ENCODE data around the gene IER5L.

Gene IER5L

GRCh38 chr9:129204840-129205239, 26.8 kb upstream of the IER5L start:
- Histone ChIP-seq H3K4me1 (ENCODE audit: low read length) (peaks cover 5% of the 10 kb centered on the region; the same call in 1 of the 2 replicates), H3K36me3 (replicated peaks; ENCODE audit: insufficient read depth, low read length) (no peaks in the 10 kb centered on the region), H3K4me2 (ENCODE audit: low read depth, low read length) (no peak overlapping the region), H3K27me3 (replicated peaks; ENCODE audit: insufficient read depth, low read length) (no peaks in the 10 kb centered on the region), H3K79me2 (ENCODE audit: low read length) (no peaks in the 10 kb centered on the region), H2AFZ (ENCODE audit: low read length) (no peak overlapping the region), H3K9ac (ENCODE audit: low read length) (no peak overlapping the region), H3K27ac (ENCODE audit: low read length) (no peak overlapping the region), H3F3A (ENCODE audit: insufficient read depth, low read length) (peaks cover 2% of the 10 kb centered on the region; the same call in 1 of the 2 replicates), H3K9me2 (replicated peaks; ENCODE audit: insufficient read depth, low read length) (no peaks in the 10 kb centered on the region), H3K4me3 (ENCODE audit: low read length) (no peak overlapping the region), H3K9me3 (replicated peaks; ENCODE audit: insufficient read depth, low read length) (no peaks in the 10 kb centered on the region), H4K20me1 (ENCODE audit: insufficient read depth, low read length) (no peaks in the 10 kb centered on the region)
- DNase-seq = no peak
- TF ChIP-seq EZH2phosphoT487 (IDR thresholded peaks at IDR 0.05; ENCODE audit: low read length) (no peak), EZH2 (optimal IDR thresholded peaks at IDR 0.05; ENCODE audit: low read depth, low read length) (no peak), CTCF (IDR thresholded peaks at IDR 0.05; ENCODE audit: low read length) (no peak)

- H3K9ac ChIP-seq (ENCODE audit: low read length) = no peak overlapping the region
- H3K9me3 ChIP-seq (replicated peaks; ENCODE audit: insufficient read depth, low read length) = no peaks in the 10 kb centered on the region
- no peak overlapping the region for H2AFZ ChIP-seq (ENCODE audit: low read length)
- no peak for TF ChIP-seq CTCF (IDR thresholded peaks at IDR 0.05; ENCODE audit: low read length)
- no peak for TF ChIP-seq EZH2 (optimal IDR thresholded peaks at IDR 0.05; ENCODE audit: low read depth, low read length)
- no peak for TF ChIP-seq EZH2phosphoT487 (IDR thresholded peaks at IDR 0.05; ENCODE audit: low read length)
- H3F3A ChIP-seq (ENCODE audit: insufficient read depth, low read length) = peaks cover 2% of the 10 kb centered on the region; the same call in 1 of the 2 replicates
- H3K79me2 ChIP-seq (ENCODE audit: low read length) = no peaks in the 10 kb centered on the region
- no peaks in the 10 kb centered on the region for H4K20me1 ChIP-seq (ENCODE audit: insufficient read depth, low read length)
- H3K4me2 ChIP-seq (ENCODE audit: low read depth, low read length) = peak overlapping the region; percentile 83; the same call in 1 of the 2 replicates
- no peaks in the 10 kb centered on the region for H3K36me3 ChIP-seq (replicated peaks; ENCODE audit: insufficient read depth, low read length)
- H3K4me3 ChIP-seq (ENCODE audit: low read length) = no peak overlapping the region; the same call in 1 of the 2 replicates
- H3K27me3 ChIP-seq (replicated peaks; ENCODE audit: insufficient read depth, low read length) = no peaks in the 10 kb centered on the region
- no peak for DNase-seq
- H3K9me2 ChIP-seq (replicated peaks; ENCODE audit: insufficient read depth, low read length) = no peaks in the 10 kb centered on the region
- no peak overlapping the region for H3K27ac ChIP-seq (ENCODE audit: low read length)
- H3K4me1 ChIP-seq (ENCODE audit: low read length) = peaks cover 5% of the 10 kb centered on the region; the same call in 1 of the 2 replicates
Observed at GRCh38 chr9:129203556-129203909, 25.5 kb upstream of the IER5L start.

GRCh38 chr9:129202613-129203555, 24.8 kb upstream of the IER5L start:
- no peaks in the 10 kb centered on the region for H3K79me2 ChIP-seq (ENCODE audit: low read length)
- no peak overlapping the region for H3K27ac ChIP-seq (ENCODE audit: low read length)
- H2AFZ ChIP-seq (ENCODE audit: low read length) = peak overlapping the region; percentile 93
- H3K4me3 ChIP-seq (ENCODE audit: low read length) = peak overlapping the region; percentile 71
- H3K9ac ChIP-seq (ENCODE audit: low read length) = peak overlapping the region; percentile 82
- no peaks in the 10 kb centered on the region for H3K9me2 ChIP-seq (replicated peaks; ENCODE audit: insufficient read depth, low read length)
- no peak for TF ChIP-seq EZH2phosphoT487 (IDR thresholded peaks at IDR 0.05; ENCODE audit: low read length)
- TF ChIP-seq CTCF (IDR thresholded peaks at IDR 0.05; ENCODE audit: low read length) = no peak
- no peak for TF ChIP-seq EZH2 (optimal IDR thresholded peaks at IDR 0.05; ENCODE audit: low read depth, low read length)
- H3F3A ChIP-seq (ENCODE audit: insufficient read depth, low read length) = peaks cover 2% of the 10 kb centered on the region; the same call in 1 of the 2 replicates
- peak; percentile 79 for DNase-seq
- H3K9me3 ChIP-seq (replicated peaks; ENCODE audit: insufficient read depth, low read length) = no peaks in the 10 kb centered on the region
- H3K27me3 ChIP-seq (replicated peaks; ENCODE audit: insufficient read depth, low read length) = no peaks in the 10 kb centered on the region
- peak overlapping the region; percentile 83 for H3K4me2 ChIP-seq (ENCODE audit: low read depth, low read length)
- H3K36me3 ChIP-seq (replicated peaks; ENCODE audit: insufficient read depth, low read length) = no peaks in the 10 kb centered on the region
- peaks cover 5% of the 10 kb centered on the region; the same call in 1 of the 2 replicates for H3K4me1 ChIP-seq (ENCODE audit: low read length)
- H4K20me1 ChIP-seq (ENCODE audit: insufficient read depth, low read length) = no peaks in the 10 kb centered on the region

All from MM.1S (cell line).